H1 (cell line): Measurements from ENCODE around the gene SLFNL1. TPM values are rescaled to one million over a fixed set of nuclear protein-coding genes. Genes with fewer than 3 reads are reported as not detected.

ENCODE experiments used
- ASH2L ChIP-seq: fragments of 200-600, 300-600 bp; sonication (generic); IDR thresholded peaks from one replicate; pipeline ENCODE4 v1.7.1; 2017; ENCODE audit warnings: low read length
- CHD1 ChIP-seq: IDR thresholded peaks from 2 replicates; pipeline ENCODE4 v1.6.1; 2012; ENCODE audit warnings: low read depth, low read length, improper control_type of control experiment
- CREB1 ChIP-seq: IDR thresholded peaks from 2 replicates; pipeline ENCODE4 v1.6.1; 2012; ENCODE audit warnings: inconsistent platforms
- SRF ChIP-seq: IDR thresholded peaks from 2 replicates; pipeline ENCODE4 v1.6.1; 2011; ENCODE audit warnings: mild to moderate bottlenecking, low read depth, low read length, moderate library complexity
- polyA plus RNA-seq, 7 experiments: library from polyadenylated mRNA; depleted of rRNA in 3 of 7; stranded (reverse) in 5 of 7; unstranded in 2 of 7; fragments of >200 nt in 5 of 7; fragments of 200-250 nt in 2 of 7; gene quantifications; 1 replicate in 5 of 7; 2 replicates in 1 of 7; 4 replicates in 1 of 7; pipeline versions ENCODE4 v1.2.1 to v1.2.3, GENCODE V29; 2011 to 2013; ENCODE audit warnings: missing spikeins in 2 of 7, mixed read lengths in 2 of 7
- total RNA-seq: library from RNA; stranded (reverse); fragmentation: NEBNext Ultra II Directional; extraction: Animal tissue kit (Norgen Biotek cat#: 25700); gene quantifications from 2 replicates; pipeline ENCODE4 v1.2.1, GENCODE V29; 2021

SLFNL1 gene
- total and polyA plus RNA-seq, 2 of the 8 experiments (the other 6 are each of a cell fraction or from before 2014, with no cell fraction given), result not detected

DNA sequence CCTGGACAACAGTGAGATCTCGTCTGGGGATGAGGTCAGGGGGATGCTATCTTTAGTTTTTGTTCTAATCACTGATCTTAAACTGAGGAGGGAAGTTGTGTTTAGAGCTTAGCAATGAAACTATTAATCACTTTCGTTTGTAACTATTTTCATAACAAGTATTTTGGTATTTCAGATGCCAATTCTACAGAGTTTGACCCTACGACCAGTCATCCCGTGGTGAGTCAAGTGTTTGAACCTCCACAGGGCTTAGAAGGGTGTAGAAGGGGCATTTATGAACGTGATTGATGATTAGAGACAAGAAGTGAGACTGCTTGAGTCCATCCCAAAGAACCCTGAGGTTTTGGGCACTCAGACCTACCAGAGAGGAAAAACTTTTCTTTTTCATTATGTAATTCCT, 15.6 kb downstream of the SLFNL1 start (continued):
- TF ChIP-seq CREB1 (no peak), SRF (no peak), CHD1 (no peak), ASH2L (no peak)
